K562 (cell line): ENCODE results near the gene AMH. TPM values are rescaled to one million over a fixed set of nuclear protein-coding genes. Genes with fewer than 3 reads are reported as not detected.

Experiments used
- CBFA2T2 ChIP-seq: fragments of 450-650 bp; conservative IDR thresholded peaks from 2 replicates; pipeline ENCODE4 v1.6.1; 2017; ENCODE audit warnings: mild to moderate bottlenecking
- CEBPZ ChIP-seq: fragments of 150-350 bp; IDR thresholded peaks from 2 replicates; pipeline ENCODE4 v1.6.1; 2014; ENCODE audit warnings: low read depth, mild to moderate bottlenecking, low read length, borderline replicate concordance
- GTF2A2 ChIP-seq: IDR thresholded peaks from 2 replicates; pipeline ENCODE4 v1.6.1; 2016; ENCODE audit warnings: mild to moderate bottlenecking, missing genetic modification characterization, missing compliant biosample characterization
- HNRNPH1 ChIP-seq: fragments of 200-400 bp; formaldehyde crosslinking; optimal IDR thresholded peaks from 2 replicates; pipeline ENCODE3; 2017; ENCODE audit warnings: low read depth, mild to moderate bottlenecking, low read length, moderate library complexity
- MYBL2 ChIP-seq, 2 experiments: fragments of 450-650 bp in 1 of 2; sonication (generic) in 1 of 2; formaldehyde crosslinking in 1 of 2; IDR thresholded peaks; 2 replicates each; pipeline versions ENCODE4 v1.6.1 to v1.8.1; 2017 to 2022; ENCODE audit warnings: borderline replicate concordance in 1 of 2, inconsistent platforms in 1 of 2, low read depth in 1 of 2, mild to moderate bottlenecking in 1 of 2, missing genetic modification reagents in 1 of 2, moderate library complexity in 1 of 2
- MYC ChIP-seq, 2 experiments: fragments of 250-450 bp in 1 of 2; sonication (Bioruptor Pico) in 1 of 2; IDR thresholded peaks; 2 replicates each; pipeline versions ENCODE4 v1.5.1 to v1.6.1; 2012 to 2021; ENCODE audit warnings: low read depth in 2 of 2, borderline replicate concordance in 1 of 2, improper control_type of control experiment in 1 of 2, low read length in 1 of 2, mild to moderate bottlenecking in 1 of 2, moderate library complexity in 1 of 2
- PRPF4 ChIP-seq: fragments of 200-400 bp; formaldehyde crosslinking; IDR thresholded peaks from one replicate; pipeline ENCODE4 v1.6.1; 2017; ENCODE audit warnings: low read length, low read depth, mild to moderate bottlenecking; ENCODE audit not compliant: insufficient read depth, poor library complexity, severe bottlenecking
- STAT5A ChIP-seq: IDR thresholded peaks from 2 replicates; pipeline ENCODE4 v1.6.1; 2012; ENCODE audit warnings: low read length, inconsistent platforms, borderline replicate concordance
- TEAD1 ChIP-seq, 2 experiments: fragments of 450-650 bp in 1 of 2; sonication (generic) in 1 of 2; formaldehyde crosslinking; IDR thresholded peaks; 2 replicates each; pipeline versions ENCODE4 v1.4.0 to v1.8.0; 2020 to 2022; ENCODE audit warnings: mild to moderate bottlenecking in 2 of 2, missing genetic modification reagents in 1 of 2
- THAP12 ChIP-seq: fragments of 250-450 bp; sonication (Bioruptor Pico); IDR thresholded peaks from 2 replicates; pipeline ENCODE4 v1.9.0; 2021; ENCODE audit warnings: mild to moderate bottlenecking, inconsistent platforms
- ZBTB7A ChIP-seq: IDR thresholded peaks from 2 replicates; pipeline ENCODE4 v1.6.1; 2011; ENCODE audit warnings: low read depth, mild to moderate bottlenecking, low read length, moderate library complexity, borderline replicate concordance; ENCODE audit not compliant: control insufficient read depth
- ZNF407 ChIP-seq: fragments of 450-650 bp; IDR thresholded peaks from 2 replicates; pipeline ENCODE4 v1.6.1; 2016; ENCODE audit warnings: low read depth
- ZNF644 ChIP-seq: fragments of 200-800 bp; sonication (Bioruptor generic); IDR thresholded peaks from 2 replicates; pipeline ENCODE4 v1.6.1; 2016; ENCODE audit warnings: low read depth, missing genetic modification characterization, missing compliant biosample characterization
- polyA plus RNA-seq, 8 experiments: library from polyadenylated mRNA; depleted of rRNA in 4 of 8; stranded (reverse) in 5 of 8; unstranded in 3 of 8; fragments of >200 nt; fragmentation: Nextera tagmentation in 2 of 8; fragmentation: Illumina TruSeq in 1 of 8; extraction: Ambion mirVana in 2 of 8; extraction: Trizol in 1 of 8; gene quantifications; 2 replicates each; pipeline versions ENCODE4 v1.2.1 to v1.2.3, GENCODE V29; 2011 to 2014; ENCODE audit warnings: inconsistent platforms in 1 of 8, missing spikeins in 1 of 8
- total RNA-seq, 7 experiments: library from RNA; depleted of rRNA in 6 of 7; stranded (reverse); fragments of >200 nt in 6 of 7; fragmentation: Illumina TruSeq in 2 of 7; extraction: Trizol in 2 of 7; gene quantifications; 2 replicates each; pipeline versions ENCODE4 v1.2.1 to v1.2.3, GENCODE V29; 2011 to 2021; ENCODE audit warnings: low replicate concordance in 1 of 7

The AMH gene
- total and polyA plus RNA-seq, 9 of the 15 experiments (the other 6 are each of a cell fraction or from before 2014, with no cell fraction given), result 0.29 to 27.4 (median 2.6) TPM; not detected in 2

- TF ChIP-seq MYC (IDR thresholded peaks at IDR 0.05; ENCODE audit: low read depth, low read length) (peak; percentile 95), MYC (CRISPR knock-in tag; IDR thresholded peaks at IDR 0.05; ENCODE audit: borderline replicate concordance, low read depth) (no peak), THAP12 (CRISPR knock-in tag) (no peak), MYBL2 (IDR thresholded peaks at IDR 0.05; ENCODE audit: low read depth) (no peak), MYBL2 (CRISPR knock-in tag; IDR thresholded peaks at IDR 0.05; ENCODE audit: borderline replicate concordance) (no peak), ZNF644 (0 out of 2 replicates have a peak, but pooled peaks have one; percentile 11), ZBTB7A (peak; percentile 37; the same call in 1 of the 2 replicates), PRPF4 (no peak), ZNF407 (peak; percentile 93), CBFA2T2 (no peak), GTF2A2 (tag) (no peak), HNRNPH1 (no peak), STAT5A (no peak), CEBPZ (no peak), TEAD1 (CRISPR knock-in tag; IDR thresholded peaks at IDR 0.05) (peak in 1 of 2 experiments; percentile 13; a peak in 1 of 4 replicates)
These were observed 13.1 kb upstream of the AMH start (continued) for GRCh38 chr19:2236064-2236313.
